MM.1S (cell line): ENCODE measurements around the gene CDK8.

Source experiments
- DNase-seq: peaks from one replicate; pipeline ENCODE4 v3.0.0-alpha.2; 2015
- H2AFZ ChIP-seq: fragments of 300-600 bp; sonication (generic); 2 replicates; pipeline ENCODE4 v1.6.0; 2016; ENCODE audit warnings: antibody characterized with exemption, low read length
- H3F3A ChIP-seq: fragments of 300-600 bp; sonication (generic); 2 replicates; pipeline ENCODE4 v1.6.1; 2016; ENCODE audit warnings: mild to moderate bottlenecking, antibody characterized with exemption, low read length, moderate library complexity, mixed read lengths; ENCODE audit not compliant: insufficient read depth
- H3K27ac ChIP-seq: fragments of 300-600 bp; sonication (generic); 2 replicates; pipeline ENCODE4 v1.5.1; 2016; ENCODE audit warnings: mild to moderate bottlenecking, low read length
- H3K27me3 ChIP-seq: fragments of 300-600 bp; sonication (generic); replicated peaks from 2 replicates; pipeline ENCODE4 v1.6.0; 2016; ENCODE audit warnings: low read length; ENCODE audit not compliant: insufficient read depth
- H3K36me3 ChIP-seq: fragments of 300-600 bp; sonication (generic); replicated peaks from 2 replicates; pipeline ENCODE4 v1.6.1; 2016; ENCODE audit warnings: mild to moderate bottlenecking, low read length, mixed read lengths; ENCODE audit not compliant: insufficient read depth
- H3K4me1 ChIP-seq: fragments of 300-600 bp; sonication (generic); 2 replicates; pipeline ENCODE4 v1.6.1; 2016; ENCODE audit warnings: low read length, mixed read lengths
- H3K4me2 ChIP-seq: fragments of 300-600 bp; sonication (generic); 2 replicates; pipeline ENCODE4 v1.6.0; 2016; ENCODE audit warnings: low read depth, low read length
- H3K4me3 ChIP-seq: fragments of 300-600 bp; sonication (generic); 2 replicates; pipeline ENCODE4 v1.5.1; 2016; ENCODE audit warnings: low read length, mixed read lengths
- H3K79me2 ChIP-seq: fragments of 300-600 bp; sonication (generic); 2 replicates; pipeline ENCODE4 v1.6.1; 2016; ENCODE audit warnings: mixed run types, low read length, mixed read lengths
- H3K9ac ChIP-seq: fragments of 300-600 bp; sonication (generic); 2 replicates; pipeline ENCODE4 v1.6.1; 2016; ENCODE audit warnings: low read length, mixed read lengths
- H3K9me2 ChIP-seq: fragments of 300-600 bp; sonication (generic); replicated peaks from 2 replicates; pipeline ENCODE4 v1.6.1; 2016; ENCODE audit warnings: mild to moderate bottlenecking, low read length, mixed read lengths; ENCODE audit not compliant: insufficient read depth
- H3K9me3 ChIP-seq: fragments of 300-600 bp; sonication (generic); replicated peaks from 2 replicates; pipeline ENCODE4 v1.6.1; 2016; ENCODE audit warnings: mild to moderate bottlenecking, low read length, mixed read lengths; ENCODE audit not compliant: insufficient read depth
- H4K20me1 ChIP-seq: fragments of 300-600 bp; sonication (generic); 2 replicates; pipeline ENCODE4 v1.6.1; 2016; ENCODE audit warnings: mild to moderate bottlenecking, low read length, moderate library complexity, mixed read lengths; ENCODE audit not compliant: insufficient read depth
- CTCF ChIP-seq: fragments of 300-600 bp; sonication (generic); IDR thresholded peaks from 2 replicates; pipeline ENCODE4 v1.5.1; 2016; ENCODE audit warnings: antibody characterized with exemption, low read length, mixed read lengths
- EZH2 ChIP-seq: fragments of 300-600 bp; sonication (generic); optimal IDR thresholded peaks from 2 replicates; pipeline ENCODE3; 2017; ENCODE audit warnings: low read depth, mild to moderate bottlenecking, antibody characterized with exemption, low read length, mixed read lengths
- EZH2phosphoT487 ChIP-seq: fragments of 300-600 bp; sonication (generic); IDR thresholded peaks from 2 replicates; pipeline ENCODE4 v1.6.1; 2018; ENCODE audit warnings: antibody characterized with exemption, low read length

The CDK8 gene

GRCh38 chr13:26325876-26326275 is 71.9 kb downstream of the CDK8 start:
- no peaks in the 10 kb centered on the region for H3K9me3 ChIP-seq
- H2AFZ ChIP-seq: no peak overlapping the region
- TF ChIP-seq EZH2phosphoT487 (no peak), CTCF (no peak), EZH2 (no peak)
- H3K27ac ChIP-seq: no peak overlapping the region
- H3K9ac ChIP-seq: no peak overlapping the region
- peaks cover 5% of the 10 kb centered on the region; the same call in 1 of the 2 replicates for H3K79me2 ChIP-seq
- no peaks in the 10 kb centered on the region for H3K27me3 ChIP-seq
- no peak overlapping the region for H3K4me3 ChIP-seq
- H3K9me2 ChIP-seq: no peaks in the 10 kb centered on the region
- H3K36me3 ChIP-seq: no peaks in the 10 kb centered on the region
- no peak for DNase-seq
- H3F3A ChIP-seq: no peaks in the 10 kb centered on the region
- no peaks in the 10 kb centered on the region for H3K4me1 ChIP-seq
- H4K20me1 ChIP-seq: no peaks in the 10 kb centered on the region
- H3K4me2 ChIP-seq: no peak overlapping the region

- Histone ChIP-seq H3F3A (no peaks in the 10 kb centered on the region), H3K9me3 (no peaks in the 10 kb centered on the region), H4K20me1 (no peaks in the 10 kb centered on the region), H3K9ac (no peak overlapping the region), H3K4me2 (no peak overlapping the region), H3K9me2 (no peaks in the 10 kb centered on the region), H2AFZ (no peak overlapping the region), H3K79me2 (peaks cover 5% of the 10 kb centered on the region; the same call in 1 of the 2 replicates), H3K27ac (no peak overlapping the region), H3K4me1 (no peaks in the 10 kb centered on the region), H3K27me3 (no peaks in the 10 kb centered on the region), H3K36me3 (no peaks in the 10 kb centered on the region), H3K4me3 (no peak overlapping the region)
- TF ChIP-seq CTCF (no peak), EZH2 (no peak), EZH2phosphoT487 (no peak)
- no peak for DNase-seq
These were observed 72.6 kb downstream of the CDK8 start for GRCh38 chr13:26326562-26326961.

- H3K9ac ChIP-seq: no peak overlapping the region
- no peak overlapping the region for H2AFZ ChIP-seq
- TF ChIP-seq CTCF (no peak), EZH2 (no peak), EZH2phosphoT487 (no peak)
- H3K9me2 ChIP-seq: no peaks in the 10 kb centered on the region
- DNase-seq: no peak
- H4K20me1 ChIP-seq: no peaks in the 10 kb centered on the region
- no peak overlapping the region for H3K27ac ChIP-seq
- no peaks in the 10 kb centered on the region for H3F3A ChIP-seq
- no peaks in the 10 kb centered on the region for H3K9me3 ChIP-seq
- no peaks in the 10 kb centered on the region for H3K27me3 ChIP-seq
- no peaks in the 10 kb centered on the region for H3K36me3 ChIP-seq
- H3K4me2 ChIP-seq: no peak overlapping the region
- no peak overlapping the region for H3K4me3 ChIP-seq
- H3K79me2 ChIP-seq: peaks cover 5% of the 10 kb centered on the region; the same call in 1 of the 2 replicates
- H3K4me1 ChIP-seq: no peaks in the 10 kb centered on the region
These were observed 74.2 kb downstream of the CDK8 start for GRCh38 chr13:26327940-26328725.
